Measurements from ENCODE around the gene AMER1.

GRCh38 chrX:64182208-64182607 lies 23.3 kb downstream of the AMER1 start:
- TF ChIP-seq CTCF (conservative IDR thresholded peaks at IDR 0.05 in 1 of 2, IDR thresholded peaks at IDR 0.05 in 1 of 2; ENCODE audit: low read depth in 1 of 2, low read length in 2 of 2) (no peak), EZH2 (IDR thresholded peaks at IDR 0.05; ENCODE audit: low read length, missing control alignments) (no peak)
